ENCODE results near the gene TMOD2.

Gene TMOD2

GRCh38 chr15:51735228-51736010 lies 16.0 kb upstream of the TMOD2 start:
- TF ChIP-seq CTCF (IDR thresholded peaks at IDR 0.05; ENCODE audit: borderline replicate concordance, insufficient read depth, low read depth, low read length): peak; percentile 43; the same call in 1 of the 2 replicates
- peak overlapping the region; percentile 88 for H3K4me3 ChIP-seq (ENCODE audit: low read depth, low read length)

- TF ChIP-seq CTCF (IDR thresholded peaks at IDR 0.05; ENCODE audit: borderline replicate concordance, insufficient read depth, low read depth, low read length): no peak
- H3K4me3 ChIP-seq (ENCODE audit: low read depth, low read length): peak overlapping the region; percentile 88
Observed at GRCh38 chr15:51736069-51736468, 15.3 kb upstream of the TMOD2 start.

- peak overlapping the region; percentile 88 for H3K4me3 ChIP-seq (ENCODE audit: low read depth, low read length)
- no peak for TF ChIP-seq CTCF (IDR thresholded peaks at IDR 0.05; ENCODE audit: borderline replicate concordance, insufficient read depth, low read depth, low read length)
Observed at GRCh38 chr15:51736751-51737521, 14.5 kb upstream of the TMOD2 start.

GRCh38 chr15:51737522-51738305 lies 13.7 kb upstream of the TMOD2 start, which contains the start of gene LYSMD2:
TSS of gene LYSMD2 (minus strand) at chr15:51737655. CDS start at chr15:51737622, 33 bp downstream.
- no peak for TF ChIP-seq CTCF (IDR thresholded peaks at IDR 0.05; ENCODE audit: borderline replicate concordance, insufficient read depth, low read depth, low read length)
- H3K4me3 ChIP-seq (ENCODE audit: low read depth, low read length): peak within 1 kb of the TSS; percentile 88

- TF ChIP-seq CTCF (IDR thresholded peaks at IDR 0.05; ENCODE audit: borderline replicate concordance, insufficient read depth, low read depth, low read length): no peak
- H3K4me3 ChIP-seq (ENCODE audit: low read depth, low read length): no peak overlapping the region
Observed at GRCh38 chr15:51738553-51738952, 12.8 kb upstream of the TMOD2 start.

- no peak for TF ChIP-seq CTCF (IDR thresholded peaks at IDR 0.05; ENCODE audit: borderline replicate concordance, insufficient read depth, low read depth, low read length)
- no peak overlapping the region for H3K4me3 ChIP-seq (ENCODE audit: low read depth, low read length)
Observed at GRCh38 chr15:51739061-51739712, 12.2 kb upstream of the TMOD2 start.
